Measurements from ENCODE around the gene ZDHHC22.
A peak's percentile ranks its signal among the peaks of the same experiment; 100 is the strongest.

Gene ZDHHC22

GRCh38 chr14:77145975-77146740 lies 4.6 kb upstream of the ZDHHC22 start:
- DNase-seq (ENCODE audit: insufficient read length, low spot score) (no peak), FAIRE-seq (no peak)
- TF ChIP-seq POLR2A (IDR thresholded peaks at IDR 0.05; ENCODE audit: low read depth, low read length): no peak

- DNase-seq (ENCODE audit: insufficient read length, low spot score) (no peak), FAIRE-seq (no peak)
- TF ChIP-seq POLR2A (IDR thresholded peaks at IDR 0.05; ENCODE audit: low read depth, low read length): no peak
Observed at GRCh38 chr14:77144412-77145115, 3.0 kb upstream of the ZDHHC22 start.

DNA sequence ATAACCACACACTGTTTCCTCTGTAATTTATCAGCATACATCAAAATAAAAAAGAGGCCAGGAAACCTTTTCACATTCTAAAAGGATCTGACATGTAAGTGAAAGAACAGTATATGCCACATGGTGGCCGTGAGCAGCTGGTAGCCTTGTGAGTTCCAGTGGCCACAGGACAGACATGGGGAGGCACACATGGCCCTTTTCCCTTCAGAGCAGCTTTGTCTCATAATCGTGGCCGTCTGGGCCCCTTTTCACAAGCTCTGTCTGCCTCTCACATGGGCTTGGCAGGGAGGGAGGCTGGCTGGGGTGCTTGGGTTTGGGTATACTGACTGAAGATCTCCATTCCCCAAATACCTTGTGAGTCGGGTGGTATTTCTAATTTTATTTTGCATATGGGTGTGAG lies 1.5 kb upstream of the ZDHHC22 start:
- DNase-seq (ENCODE audit: insufficient read length, low spot score): no peak
- FAIRE-seq: no peak
- TF ChIP-seq POLR2A (IDR thresholded peaks at IDR 0.05; ENCODE audit: low read depth, low read length): no peak

DNA sequence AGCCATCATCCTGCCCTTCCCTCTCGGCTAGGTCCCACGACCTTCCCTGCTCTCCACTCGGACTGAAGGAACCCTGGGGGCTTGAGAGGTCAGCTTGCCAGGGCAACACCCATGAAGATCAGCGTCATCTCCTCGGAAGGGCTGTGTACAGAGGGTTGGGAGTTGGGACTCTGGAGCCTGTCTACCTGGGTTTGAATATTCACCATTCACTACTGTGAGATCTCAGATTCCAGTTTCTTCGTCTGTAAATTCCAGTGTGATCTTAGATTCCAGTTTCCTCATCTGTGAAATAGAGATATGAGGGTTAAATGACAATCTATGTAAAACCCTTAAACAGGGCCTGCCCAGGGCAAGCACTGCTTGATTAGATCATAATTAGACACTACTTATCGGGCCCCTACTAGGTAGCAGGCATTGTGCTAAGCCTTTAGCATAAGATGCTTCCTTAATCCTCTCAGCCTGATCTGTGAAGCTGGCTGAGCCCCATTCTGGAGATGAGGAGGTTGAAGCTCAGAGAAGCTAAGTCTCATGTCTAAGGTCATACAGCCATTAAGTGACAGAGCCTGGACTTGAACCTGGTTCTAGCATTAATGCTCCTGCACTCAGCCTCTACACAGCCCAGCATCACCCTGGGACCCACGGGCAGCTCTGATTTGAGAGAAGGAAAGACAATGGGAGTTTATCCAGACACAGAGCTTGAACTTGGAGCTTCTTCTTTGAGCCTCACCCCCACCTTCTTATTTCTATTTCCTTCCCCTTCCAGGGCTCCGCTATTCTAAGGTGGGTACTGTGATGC lies 612 bp upstream of the ZDHHC22 start:
- no peak for FAIRE-seq
- no peak for TF ChIP-seq POLR2A (IDR thresholded peaks at IDR 0.05; ENCODE audit: low read depth, low read length)
- DNase-seq (ENCODE audit: insufficient read length, low spot score): no peak

- no peak for TF ChIP-seq POLR2A (IDR thresholded peaks at IDR 0.05; ENCODE audit: low read depth, low read length)
- DNase-seq (ENCODE audit: insufficient read length, low spot score) (no peak), FAIRE-seq (no peak)
Observed at GRCh38 chr14:77140359-77141213, 1.0 kb downstream of the ZDHHC22 start.

DNA sequence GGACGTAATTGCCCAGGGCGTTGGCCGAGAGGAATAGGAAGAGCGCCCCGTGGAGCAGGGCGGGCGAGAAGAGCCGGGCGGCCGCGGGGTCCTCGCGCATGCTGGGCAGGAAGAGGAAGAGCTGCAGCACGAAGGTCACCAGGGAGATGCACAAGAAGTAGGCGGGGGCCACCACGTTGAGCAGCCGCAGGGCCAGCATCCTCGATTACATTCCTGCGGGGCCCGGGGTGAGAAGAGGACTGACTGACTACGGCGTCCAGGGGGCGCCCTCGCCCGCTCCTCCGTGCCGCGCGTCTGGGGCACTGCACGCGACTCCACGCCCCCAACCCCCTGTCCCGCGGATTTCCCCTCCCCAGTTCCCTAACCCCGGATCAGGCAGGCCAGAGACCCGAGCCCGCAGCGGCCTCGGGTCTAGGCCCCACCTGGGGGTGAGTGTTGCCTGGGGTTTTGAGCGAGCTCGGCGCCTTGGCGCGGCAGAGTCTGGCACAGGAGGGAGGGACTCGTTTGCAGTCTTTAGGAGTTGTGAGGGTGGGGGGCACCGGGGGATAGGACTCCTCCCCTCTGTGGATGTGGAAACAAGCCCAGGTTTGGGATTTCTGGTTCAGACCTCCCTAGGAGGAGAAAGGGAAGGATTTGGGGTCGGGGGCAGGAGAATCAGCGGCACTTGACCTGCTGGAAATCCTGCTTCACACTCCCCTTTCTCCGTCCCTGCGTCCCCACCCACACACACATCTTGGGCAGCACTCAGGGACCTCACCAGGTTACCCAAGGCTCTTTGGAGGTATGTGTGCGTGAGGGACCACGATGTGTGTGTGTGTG lies 1.8 kb downstream of the ZDHHC22 start:
- FAIRE-seq (no peak), DNase-seq (ENCODE audit: insufficient read length, low spot score) (peak; percentile 46)
- no peak for TF ChIP-seq POLR2A (IDR thresholded peaks at IDR 0.05; ENCODE audit: low read depth, low read length)

GRCh38 chr14:77139022-77139421 lies 2.6 kb downstream of the ZDHHC22 start:
- DNase-seq (ENCODE audit: insufficient read length, low spot score) (no peak), FAIRE-seq (no peak)
- TF ChIP-seq POLR2A (IDR thresholded peaks at IDR 0.05; ENCODE audit: low read depth, low read length): no peak

DNA sequence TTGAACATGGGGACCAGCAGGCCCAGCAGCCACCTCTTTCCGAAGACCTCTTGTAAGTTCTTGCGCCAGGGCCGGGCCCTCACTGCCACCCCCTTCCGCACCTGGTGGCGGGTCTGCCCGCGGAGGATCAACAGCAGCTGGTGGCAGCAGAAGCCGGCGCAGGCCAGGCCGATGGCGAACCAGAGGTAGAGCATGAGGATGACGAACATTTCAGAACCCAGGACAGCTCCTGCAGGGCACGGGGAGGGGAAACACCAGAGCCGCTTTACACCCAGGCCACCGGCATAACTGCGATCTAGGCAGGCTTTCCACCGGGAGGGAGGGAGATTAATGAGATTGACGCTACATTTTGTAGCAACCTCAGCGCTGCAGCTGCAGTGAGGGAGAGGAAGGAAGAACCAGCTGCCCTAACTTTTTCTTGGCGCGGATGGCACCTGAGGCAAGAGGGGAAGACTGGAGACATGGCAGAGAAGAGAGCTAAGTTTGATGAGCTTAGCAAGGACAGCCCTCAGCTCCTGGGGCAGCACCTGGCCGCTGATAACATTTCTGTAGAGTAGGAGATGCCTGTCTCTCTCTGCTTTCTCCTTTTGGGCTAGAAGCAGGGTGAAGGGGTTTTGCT lies 7.8 kb downstream of the ZDHHC22 start:
- TF ChIP-seq POLR2A (IDR thresholded peaks at IDR 0.05; ENCODE audit: low read depth, low read length): no peak
- no peak for FAIRE-seq
- no peak for DNase-seq (ENCODE audit: insufficient read length, low spot score)

GRCh38 chr14:77131871-77132486 lies 9.6 kb downstream of the ZDHHC22 start:
- FAIRE-seq: no peak

DNA sequence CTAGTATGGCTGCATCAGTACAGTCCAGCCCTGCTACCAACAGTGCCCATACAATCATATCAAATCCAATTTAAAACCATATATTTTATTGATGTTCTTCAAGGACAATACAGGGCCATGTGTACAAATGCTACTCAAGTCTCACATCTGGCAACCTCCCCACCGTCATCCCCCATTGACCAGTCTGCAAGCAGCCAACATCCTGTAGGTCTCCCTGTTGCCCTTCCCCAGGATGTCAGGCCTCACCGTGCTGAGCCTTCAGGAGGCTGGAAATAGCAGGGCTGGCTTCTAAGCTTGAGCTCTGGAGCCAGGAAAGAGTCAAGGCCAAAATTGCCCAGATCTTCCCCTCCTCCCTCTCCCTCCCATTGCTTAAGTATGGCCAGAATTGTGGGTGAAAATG lies 10.4 kb downstream of the ZDHHC22 start:
- FAIRE-seq: no peak
- no peak for DNase-seq (ENCODE audit: insufficient read length, low spot score)
- TF ChIP-seq POLR2A (IDR thresholded peaks at IDR 0.05; ENCODE audit: low read depth, low read length): no peak

More at GRCh38 chr14:77131871-77132486, 9.6 kb downstream of the ZDHHC22 start:
- no peak for TF ChIP-seq POLR2A (IDR thresholded peaks at IDR 0.05; ENCODE audit: low read depth, low read length)
- DNase-seq (ENCODE audit: insufficient read length, low spot score): no peak

DNA sequence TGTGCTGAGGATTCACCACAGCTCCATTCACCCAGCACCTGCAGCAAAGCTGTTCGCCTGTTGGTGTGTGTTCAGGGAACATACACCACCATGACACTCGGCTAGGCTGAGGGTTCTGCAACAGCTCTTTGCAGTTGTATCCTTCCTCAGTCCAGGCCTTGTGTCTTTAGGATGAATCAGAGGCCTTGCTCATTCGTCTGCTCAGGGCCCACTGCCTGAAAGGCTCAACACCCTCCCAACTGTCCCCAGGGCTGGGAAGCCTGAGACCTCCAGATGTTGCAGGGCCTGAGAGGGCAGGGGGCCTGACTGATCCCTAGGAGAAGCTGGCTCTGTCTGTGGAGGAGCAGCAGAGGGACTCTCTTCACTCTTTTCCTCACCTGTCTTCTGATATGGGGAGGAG lies 11.2 kb downstream of the ZDHHC22 start:
- FAIRE-seq (no peak), DNase-seq (ENCODE audit: insufficient read length, low spot score) (no peak)
- no peak for TF ChIP-seq POLR2A (IDR thresholded peaks at IDR 0.05; ENCODE audit: low read depth, low read length)

- DNase-seq (ENCODE audit: insufficient read length, low spot score) (no peak), FAIRE-seq (no peak)
- no peak for TF ChIP-seq POLR2A (IDR thresholded peaks at IDR 0.05; ENCODE audit: low read depth, low read length)
Observed at GRCh38 chr14:77128414-77128891, 13.1 kb downstream of the ZDHHC22 start.

Measured in H54 (cell line).